ENCODE measurements around the gene WFS1. TPM values are rescaled to one million over a fixed set of nuclear protein-coding genes. Genes with fewer than 3 reads are reported as not detected.

The WFS1 gene
- total RNA-seq, 4 donors from 2014 or later, result 62.3 to 159 (median 104) TPM

- no peaks in the 10 kb centered on the region for H3K36me3 ChIP-seq
- no peaks in the 10 kb centered on the region for H3K9me3 ChIP-seq
- no peak for TF ChIP-seq POLR2A (IDR thresholded peaks at IDR 0.05; ENCODE audit: low read depth)
- no peak for TF ChIP-seq POLR2AphosphoS5 (IDR thresholded peaks at IDR 0.05)
- no peak for TF ChIP-seq EP300 (IDR thresholded peaks at IDR 0.05)
- TF ChIP-seq CTCF (IDR thresholded peaks at IDR 0.05), result no peak
- intact Hi-C loops (cut with DNase I), result no loop called here
- no peak for DNase-seq (ENCODE audit: extremely low spot score)
- H3K4me1 ChIP-seq, result peaks cover 0 to 3% (median under 1%) of the 10 kb centered on the region in 4 donors
- no peak overlapping the region for H3K4me3 ChIP-seq
- H3K27me3 ChIP-seq, result peaks cover 0 to 60% (median 0%) of the 10 kb centered on the region in 4 donors
- WGBS, result 81% methylated on average over 6 of the region's 17 CpGs
- no peak overlapping the region for H3K27ac ChIP-seq (replicated peaks in 1 of 4)
Observed at GRCh38 chr4:6347511-6348045, 77.9 kb downstream of the WFS1 start.

GRCh38 chr4:6348408-6348807 lies 78.8 kb downstream of the WFS1 start:
- TF ChIP-seq EP300 (IDR thresholded peaks at IDR 0.05), result no peak
- no peak for TF ChIP-seq POLR2AphosphoS5 (IDR thresholded peaks at IDR 0.05)
- TF ChIP-seq CTCF (IDR thresholded peaks at IDR 0.05), result no peak
- no peak for TF ChIP-seq POLR2A (IDR thresholded peaks at IDR 0.05; ENCODE audit: low read depth)
- Histone ChIP-seq H3K27me3 (peaks cover 0 to 66% (median 0%) of the 10 kb centered on the region in 4 donors), H3K4me1 (no peaks in the 10 kb centered on the region), H3K4me3 (no peak overlapping the region), H3K9me3 (no peaks in the 10 kb centered on the region), H3K36me3 (no peaks in the 10 kb centered on the region), H3K27ac (replicated peaks in 1 of 4) (no peak overlapping the region)
- DNase-seq (ENCODE audit: extremely low spot score), result no peak
- WGBS, result 90% methylated on average over 4 of the region's 4 CpGs
- intact Hi-C loops (cut with DNase I), result no loop called here

- WGBS, result 64% methylated on average over 19 of the region's 19 CpGs
- Histone ChIP-seq H3K36me3 (no peaks in the 10 kb centered on the region), H3K4me3 (no peak overlapping the region), H3K4me1 (no peaks in the 10 kb centered on the region), H3K27me3 (peaks cover 0 to 75% (median 0%) of the 10 kb centered on the region in 4 donors), H3K9me3 (no peaks in the 10 kb centered on the region), H3K27ac (replicated peaks in 1 of 4) (no peak overlapping the region)
- TF ChIP-seq POLR2A (IDR thresholded peaks at IDR 0.05; ENCODE audit: low read depth), result no peak
- TF ChIP-seq CTCF (IDR thresholded peaks at IDR 0.05), result no peak
- no peak for TF ChIP-seq POLR2AphosphoS5 (IDR thresholded peaks at IDR 0.05)
- TF ChIP-seq EP300 (IDR thresholded peaks at IDR 0.05), result no peak
- intact Hi-C loops (cut with DNase I), result no loop called here
- no peak for DNase-seq (ENCODE audit: extremely low spot score)
Observed at GRCh38 chr4:6349896-6350603, 80.4 kb downstream of the WFS1 start.

GRCh38 chr4:6350646-6351045 lies 81.0 kb downstream of the WFS1 start:
- 68% methylated on average over 6 of the region's 8 CpGs for WGBS
- peaks cover 0 to 75% (median 0%) of the 10 kb centered on the region in 4 donors for H3K27me3 ChIP-seq
- H3K9me3 ChIP-seq, result no peaks in the 10 kb centered on the region
- TF ChIP-seq POLR2AphosphoS5 (IDR thresholded peaks at IDR 0.05) (no peak), POLR2A (IDR thresholded peaks at IDR 0.05; ENCODE audit: low read depth) (no peak), CTCF (IDR thresholded peaks at IDR 0.05) (no peak), EP300 (IDR thresholded peaks at IDR 0.05) (no peak)
- no peak overlapping the region for H3K27ac ChIP-seq (replicated peaks in 1 of 4)
- DNase-seq (ENCODE audit: extremely low spot score), result no peak
- H3K4me1 ChIP-seq, result no peaks in the 10 kb centered on the region
- H3K4me3 ChIP-seq, result no peak overlapping the region
- intact Hi-C loops (cut with DNase I), result no loop called here
- no peaks in the 10 kb centered on the region for H3K36me3 ChIP-seq

Data from esophagus muscularis mucosa (tissue), 4 donors.